Measurements from ENCODE around the gene RMDN2.

DNA sequence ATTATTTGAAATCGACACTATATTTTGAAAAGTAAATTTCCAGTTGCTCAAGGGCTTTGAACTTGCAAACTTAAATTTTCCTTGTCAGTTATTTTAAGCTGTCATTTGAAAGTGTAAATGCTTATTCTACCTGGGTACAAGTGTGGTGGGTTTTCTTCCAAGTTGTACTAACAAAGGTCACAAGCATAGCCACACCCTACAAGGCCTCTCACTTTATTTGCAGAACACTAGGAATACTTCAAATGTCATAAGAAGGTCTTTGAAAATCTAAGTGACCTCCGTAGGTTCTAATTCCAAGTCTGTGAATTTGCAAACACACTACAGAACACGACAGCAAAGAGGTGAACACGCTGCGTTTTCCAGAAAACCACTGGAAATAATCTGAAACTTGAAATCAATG lies 9.3 kb upstream of the RMDN2 start:
- TF ChIP-seq, protein P1, sequence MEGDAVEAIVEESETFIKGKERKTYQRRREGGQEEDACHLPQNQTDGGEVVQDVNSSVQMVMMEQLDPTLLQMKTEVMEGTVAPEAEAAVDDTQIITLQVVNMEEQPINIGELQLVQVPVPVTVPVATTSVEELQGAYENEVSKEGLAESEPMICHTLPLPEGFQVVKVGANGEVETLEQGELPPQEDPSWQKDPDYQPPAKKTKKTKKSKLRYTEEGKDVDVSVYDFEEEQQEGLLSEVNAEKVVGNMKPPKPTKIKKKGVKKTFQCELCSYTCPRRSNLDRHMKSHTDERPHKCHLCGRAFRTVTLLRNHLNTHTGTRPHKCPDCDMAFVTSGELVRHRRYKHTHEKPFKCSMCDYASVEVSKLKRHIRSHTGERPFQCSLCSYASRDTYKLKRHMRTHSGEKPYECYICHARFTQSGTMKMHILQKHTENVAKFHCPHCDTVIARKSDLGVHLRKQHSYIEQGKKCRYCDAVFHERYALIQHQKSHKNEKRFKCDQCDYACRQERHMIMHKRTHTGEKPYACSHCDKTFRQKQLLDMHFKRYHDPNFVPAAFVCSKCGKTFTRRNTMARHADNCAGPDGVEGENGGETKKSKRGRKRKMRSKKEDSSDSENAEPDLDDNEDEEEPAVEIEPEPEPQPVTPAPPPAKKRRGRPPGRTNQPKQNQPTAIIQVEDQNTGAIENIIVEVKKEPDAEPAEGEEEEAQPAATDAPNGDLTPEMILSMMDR (IDR thresholded peaks at IDR 0.05): no peak
- no peak for TF ChIP-seq POLR2A (IDR thresholded peaks at IDR 0.05)

All from thyroid gland (tissue), 4 donors.